ENCODE measurements around the gene WBP1.

The WBP1 gene

DNA sequence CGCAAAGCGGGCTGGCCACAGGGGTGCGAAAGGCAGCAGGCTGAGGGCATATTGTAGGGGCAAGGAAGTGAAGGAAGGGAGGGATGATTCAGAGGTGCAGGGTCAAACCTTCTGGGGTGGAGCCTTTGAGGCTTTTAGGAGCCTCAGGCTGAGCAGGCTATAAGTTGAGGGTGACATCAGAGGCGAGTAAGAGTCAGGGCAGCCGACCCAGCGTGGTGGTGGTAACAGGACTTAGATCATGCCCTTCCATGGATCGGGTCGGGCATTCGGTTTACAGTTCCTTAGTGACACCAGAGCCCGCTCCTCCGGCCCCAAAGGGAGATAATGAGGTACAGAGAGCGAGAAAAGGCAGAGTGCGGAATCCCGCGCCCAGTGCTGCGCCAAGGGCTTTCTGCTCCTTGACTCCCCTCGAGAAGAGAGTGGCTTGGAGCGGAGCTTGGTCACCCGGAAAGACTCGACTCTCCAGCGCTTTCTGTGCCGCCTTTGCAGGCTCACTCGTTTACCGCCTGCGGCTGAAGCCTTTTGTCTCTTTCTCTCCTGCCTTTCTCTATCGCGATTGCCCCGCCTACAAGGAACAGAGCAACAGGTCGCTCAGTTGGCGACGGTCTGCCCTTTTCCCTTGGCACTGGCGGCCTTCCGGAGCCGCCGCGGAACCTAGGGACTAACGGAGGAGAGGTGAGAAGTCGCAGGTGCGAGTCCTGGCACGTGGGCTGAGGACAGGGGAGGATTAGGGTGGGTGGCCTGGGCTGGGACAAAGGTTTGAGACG lies 40.4 kb downstream of the WBP1 start:
- Histone ChIP-seq H3K9me3 (ENCODE audit: control insufficient read depth, low read length) (no peaks in the 10 kb centered on the region), H3K27ac (no peak overlapping the region), H3K36me3 (ENCODE audit: control insufficient read depth, insufficient read depth, low read length) (no peaks in the 10 kb centered on the region), H3K27me3 (ENCODE audit: control insufficient read depth, insufficient read depth, low read length) (no peaks in the 10 kb centered on the region), H3K79me2 (no peaks in the 10 kb centered on the region), H3K4me2 (ENCODE audit: low read length) (peak overlapping the region; percentile 36), H2AFZ (no peak overlapping the region), H3K4me3 (ENCODE audit: low read depth, low read length) (no peak overlapping the region), H3K4me1 (peaks cover 10% of the 10 kb centered on the region), H3K9ac (no peak overlapping the region)
- TF ChIP-seq CTCF (IDR thresholded peaks at IDR 0.05) = no peak

GRCh38 chr2:74499267-74499939 lies 41.2 kb downstream of the WBP1 start, which contains the start of gene LBX2:
Gene LBX2, minus strand, starts transcription at chr2:74499603. Its CDS starts 66 bp downstream, at chr2:74499537.
- no peak for TF ChIP-seq CTCF (IDR thresholded peaks at IDR 0.05)
- H3K27ac ChIP-seq = no peak within 1 kb of the TSS
- no peaks in the 10 kb centered on the region for H3K36me3 ChIP-seq (ENCODE audit: control insufficient read depth, insufficient read depth, low read length)
- H3K4me1 ChIP-seq = peaks cover 10% of the 10 kb centered on the region
- H3K79me2 ChIP-seq = no peaks in the 10 kb centered on the region
- no peaks in the 10 kb centered on the region for H3K9me3 ChIP-seq (ENCODE audit: control insufficient read depth, low read length)
- peak within 1 kb of the TSS; percentile 36 for H3K4me2 ChIP-seq (ENCODE audit: low read length)
- H2AFZ ChIP-seq = peak within 1 kb of the TSS; percentile 35
- no peak within 1 kb of the TSS for H3K4me3 ChIP-seq (ENCODE audit: low read depth, low read length)
- no peak within 1 kb of the TSS for H3K9ac ChIP-seq
- no peaks in the 10 kb centered on the region for H3K27me3 ChIP-seq (ENCODE audit: control insufficient read depth, insufficient read depth, low read length)

DNA sequence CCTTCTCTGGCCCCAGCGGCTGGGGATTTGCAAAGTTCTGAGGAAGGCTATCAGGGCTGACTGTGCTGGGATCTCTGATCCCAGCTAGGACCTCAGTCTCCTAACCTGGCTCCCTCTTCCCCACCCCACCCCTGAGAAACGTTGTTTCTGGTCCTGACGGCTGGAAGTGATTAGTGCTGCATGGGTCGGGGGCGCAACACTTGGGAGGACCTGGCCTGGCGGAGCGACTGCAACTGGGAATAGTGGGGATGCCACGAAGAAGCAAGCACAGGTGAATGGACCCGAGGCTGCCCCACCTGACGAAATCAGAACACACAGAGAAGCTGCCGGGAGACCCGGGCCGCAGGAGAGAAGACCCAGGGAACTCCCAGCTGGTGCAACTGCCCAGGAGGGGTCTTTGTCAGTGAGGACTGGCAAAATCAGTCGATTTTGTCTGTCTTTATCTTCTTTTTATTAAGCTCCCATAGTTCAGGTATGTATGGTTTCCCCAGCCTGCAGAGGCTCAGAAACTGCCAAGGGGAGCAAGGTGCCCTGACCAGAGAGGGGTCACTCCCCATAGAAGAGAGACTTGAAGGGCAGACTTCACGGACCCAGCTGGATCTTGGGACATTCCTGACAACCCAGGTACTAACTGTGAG lies 41.8 kb downstream of the WBP1 start:
- Histone ChIP-seq H3K27me3 (ENCODE audit: control insufficient read depth, insufficient read depth, low read length) (no peaks in the 10 kb centered on the region), H3K4me3 (ENCODE audit: low read depth, low read length) (no peak overlapping the region), H3K9ac (no peak overlapping the region), H3K4me2 (ENCODE audit: low read length) (no peak overlapping the region), H3K27ac (no peak overlapping the region), H2AFZ (no peak overlapping the region), H3K36me3 (ENCODE audit: control insufficient read depth, insufficient read depth, low read length) (no peaks in the 10 kb centered on the region), H3K9me3 (ENCODE audit: control insufficient read depth, low read length) (no peaks in the 10 kb centered on the region), H3K79me2 (no peaks in the 10 kb centered on the region), H3K4me1 (peaks cover 10% of the 10 kb centered on the region)
- no peak for TF ChIP-seq CTCF (IDR thresholded peaks at IDR 0.05)

- no peak for TF ChIP-seq CTCF (IDR thresholded peaks at IDR 0.05)
- Histone ChIP-seq H3K27me3 (ENCODE audit: control insufficient read depth, insufficient read depth, low read length) (no peaks in the 10 kb centered on the region), H3K9me3 (ENCODE audit: control insufficient read depth, low read length) (no peaks in the 10 kb centered on the region), H3K9ac (no peak overlapping the region), H2AFZ (no peak overlapping the region), H3K27ac (no peak overlapping the region), H3K4me1 (peaks cover 10% of the 10 kb centered on the region), H3K4me2 (ENCODE audit: low read length) (no peak overlapping the region), H3K36me3 (ENCODE audit: control insufficient read depth, insufficient read depth, low read length) (no peaks in the 10 kb centered on the region), H3K4me3 (ENCODE audit: low read depth, low read length) (no peak overlapping the region), H3K79me2 (no peaks in the 10 kb centered on the region)
Observed at GRCh38 chr2:74500578-74500946, 42.3 kb downstream of the WBP1 start.
